ENCODE results near the gene XYLT1.

DNA sequence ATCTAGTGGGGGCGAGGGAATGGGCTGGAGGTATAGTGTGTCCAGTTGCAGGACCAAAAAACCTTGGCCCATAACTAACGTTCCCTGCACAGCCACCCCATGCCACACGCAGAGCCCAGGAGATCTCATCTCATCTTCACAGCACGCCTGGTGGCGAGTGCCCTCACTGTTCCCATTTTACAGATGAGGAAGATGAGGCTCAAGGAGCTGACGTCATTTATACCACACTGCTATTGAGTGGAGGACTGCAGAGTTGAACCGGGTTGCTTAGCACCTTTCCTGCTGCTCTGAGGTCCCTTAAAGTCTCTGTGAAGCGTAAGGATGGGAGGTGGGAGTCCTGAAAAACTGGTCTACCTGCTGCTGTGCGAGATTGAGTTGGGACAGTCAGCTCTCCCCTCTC, 172.5 kb downstream of the XYLT1 start:
- TF ChIP-seq, protein P1, sequence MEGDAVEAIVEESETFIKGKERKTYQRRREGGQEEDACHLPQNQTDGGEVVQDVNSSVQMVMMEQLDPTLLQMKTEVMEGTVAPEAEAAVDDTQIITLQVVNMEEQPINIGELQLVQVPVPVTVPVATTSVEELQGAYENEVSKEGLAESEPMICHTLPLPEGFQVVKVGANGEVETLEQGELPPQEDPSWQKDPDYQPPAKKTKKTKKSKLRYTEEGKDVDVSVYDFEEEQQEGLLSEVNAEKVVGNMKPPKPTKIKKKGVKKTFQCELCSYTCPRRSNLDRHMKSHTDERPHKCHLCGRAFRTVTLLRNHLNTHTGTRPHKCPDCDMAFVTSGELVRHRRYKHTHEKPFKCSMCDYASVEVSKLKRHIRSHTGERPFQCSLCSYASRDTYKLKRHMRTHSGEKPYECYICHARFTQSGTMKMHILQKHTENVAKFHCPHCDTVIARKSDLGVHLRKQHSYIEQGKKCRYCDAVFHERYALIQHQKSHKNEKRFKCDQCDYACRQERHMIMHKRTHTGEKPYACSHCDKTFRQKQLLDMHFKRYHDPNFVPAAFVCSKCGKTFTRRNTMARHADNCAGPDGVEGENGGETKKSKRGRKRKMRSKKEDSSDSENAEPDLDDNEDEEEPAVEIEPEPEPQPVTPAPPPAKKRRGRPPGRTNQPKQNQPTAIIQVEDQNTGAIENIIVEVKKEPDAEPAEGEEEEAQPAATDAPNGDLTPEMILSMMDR (IDR thresholded peaks at IDR 0.05): no peak
- TF ChIP-seq POLR2A (IDR thresholded peaks at IDR 0.05): no peak

Measured in esophagus squamous epithelium (tissue), 4 donors.